Memory B cell (primary cell): ENCODE data around the gene DHX38.

Source experiments
- ATAC-seq: fragments of 150-1000 bp; cut with Tn5 transposase; 2 replicates; pipeline ENCODE4 v1.10.0; 2021; ENCODE audit warnings: low read depth, mild to moderate bottlenecking, moderate library complexity
- DNase-seq, 2 donors: peaks; one replicate each; pipeline ENCODE4 v3.0.0; 2022; ENCODE audit warnings: low spot score in 2 of 2
- H3K27ac Mint-ChIP-seq: one replicate; pipeline ENCODE4 v1.8.0; 2022; ENCODE audit warnings: mild to moderate bottlenecking, moderate library complexity, mixed read lengths
- H3K27me3 Mint-ChIP-seq: one replicate; pipeline ENCODE4 v1.8.0; 2022; ENCODE audit warnings: mixed read lengths
- H3K36me3 Mint-ChIP-seq: one replicate; pipeline ENCODE4 v1.8.0; 2022; ENCODE audit warnings: mild to moderate bottlenecking, mixed read lengths
- H3K4me1 Mint-ChIP-seq: one replicate; pipeline ENCODE4 v1.8.0; 2022; ENCODE audit warnings: mixed read lengths
- H3K4me3 Mint-ChIP-seq: one replicate; pipeline ENCODE4 v1.8.0; 2022; ENCODE audit warnings: mild to moderate bottlenecking, moderate library complexity, mixed read lengths
- H3K9me3 Mint-ChIP-seq: one replicate; pipeline ENCODE4 v1.8.0; 2022; ENCODE audit warnings: mixed read lengths

DHX38 gene

GRCh38 chr16:72122308-72122707, 28.7 kb downstream of the DHX38 start:
- H3K36me3 Mint-ChIP-seq = no peaks in the 10 kb centered on the region
- no peak overlapping the region for H3K4me3 Mint-ChIP-seq
- H3K27me3 Mint-ChIP-seq = no peaks in the 10 kb centered on the region
- H3K9me3 Mint-ChIP-seq = no peaks in the 10 kb centered on the region
- DNase-seq = no peak
- ATAC-seq = no peak
- no peak overlapping the region for H3K27ac Mint-ChIP-seq
- no peaks in the 10 kb centered on the region for H3K4me1 Mint-ChIP-seq

GRCh38 chr16:72122916-72123315, 29.3 kb downstream of the DHX38 start:
- no peaks in the 10 kb centered on the region for H3K27me3 Mint-ChIP-seq
- no peaks in the 10 kb centered on the region for H3K4me1 Mint-ChIP-seq
- H3K27ac Mint-ChIP-seq = no peak overlapping the region
- no peak for DNase-seq
- H3K9me3 Mint-ChIP-seq = no peaks in the 10 kb centered on the region
- no peaks in the 10 kb centered on the region for H3K36me3 Mint-ChIP-seq
- H3K4me3 Mint-ChIP-seq = no peak overlapping the region
- ATAC-seq = no peak

- Mint-ChIP-seq H3K4me3 (no peak overlapping the region), H3K9me3 (no peaks in the 10 kb centered on the region), H3K4me1 (no peaks in the 10 kb centered on the region), H3K27ac (no peak overlapping the region), H3K27me3 (no peaks in the 10 kb centered on the region), H3K36me3 (no peaks in the 10 kb centered on the region)
- DNase-seq (no peak), ATAC-seq (no peak)
Measured at GRCh38 chr16:72123426-72123825, 29.8 kb downstream of the DHX38 start.

GRCh38 chr16:72124148-72124547, 30.5 kb downstream of the DHX38 start:
- no peak for ATAC-seq
- H3K36me3 Mint-ChIP-seq = no peaks in the 10 kb centered on the region
- no peak for DNase-seq
- no peak overlapping the region for H3K4me3 Mint-ChIP-seq
- no peaks in the 10 kb centered on the region for H3K9me3 Mint-ChIP-seq
- H3K27ac Mint-ChIP-seq = no peak overlapping the region
- H3K4me1 Mint-ChIP-seq = no peaks in the 10 kb centered on the region
- H3K27me3 Mint-ChIP-seq = no peaks in the 10 kb centered on the region

DNA sequence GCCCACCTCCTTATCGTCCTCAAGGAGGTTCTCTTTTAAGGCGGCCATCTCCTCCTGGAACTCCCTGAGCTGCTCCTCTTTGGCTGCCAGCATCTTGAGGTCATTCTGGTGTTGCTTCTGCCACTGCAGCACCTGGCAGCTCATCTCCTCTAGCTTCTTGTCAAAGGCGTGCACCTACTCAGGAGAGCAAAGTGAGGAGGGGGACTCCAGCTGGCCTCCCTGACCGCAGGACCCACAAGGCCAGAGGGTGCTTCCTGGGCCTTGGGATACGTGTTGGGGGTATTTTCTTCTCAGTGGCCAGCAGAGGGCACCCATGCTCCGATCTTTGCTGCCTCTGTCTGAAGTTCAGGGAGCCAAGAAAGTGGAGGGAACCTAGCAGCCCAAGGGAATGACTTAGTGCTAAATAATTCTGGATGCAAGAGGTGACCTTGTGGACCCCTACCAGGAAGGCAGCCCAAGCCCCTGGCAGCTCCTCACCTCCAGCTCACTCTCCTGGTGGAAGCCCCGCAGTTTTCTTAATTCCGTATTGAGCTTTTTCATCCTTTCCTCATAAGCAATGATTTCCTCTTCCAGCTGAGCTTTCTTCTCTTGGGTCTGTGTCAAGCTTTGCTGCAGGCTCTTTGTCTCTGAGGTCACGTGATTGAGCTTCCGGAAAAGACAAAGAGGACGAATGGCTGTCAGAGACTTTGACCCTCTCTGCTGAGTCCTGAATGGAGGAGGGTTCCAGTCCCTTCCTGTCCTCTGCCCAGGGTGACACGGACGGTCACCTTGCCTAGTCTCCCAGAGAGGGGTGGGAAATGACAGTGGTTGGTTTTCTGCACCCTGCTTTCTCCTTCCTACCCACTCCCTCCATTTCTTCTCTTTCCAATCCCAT, 31.4 kb downstream of the DHX38 start:
- Mint-ChIP-seq H3K4me3 (no peak overlapping the region), H3K9me3 (no peaks in the 10 kb centered on the region)

DNA sequence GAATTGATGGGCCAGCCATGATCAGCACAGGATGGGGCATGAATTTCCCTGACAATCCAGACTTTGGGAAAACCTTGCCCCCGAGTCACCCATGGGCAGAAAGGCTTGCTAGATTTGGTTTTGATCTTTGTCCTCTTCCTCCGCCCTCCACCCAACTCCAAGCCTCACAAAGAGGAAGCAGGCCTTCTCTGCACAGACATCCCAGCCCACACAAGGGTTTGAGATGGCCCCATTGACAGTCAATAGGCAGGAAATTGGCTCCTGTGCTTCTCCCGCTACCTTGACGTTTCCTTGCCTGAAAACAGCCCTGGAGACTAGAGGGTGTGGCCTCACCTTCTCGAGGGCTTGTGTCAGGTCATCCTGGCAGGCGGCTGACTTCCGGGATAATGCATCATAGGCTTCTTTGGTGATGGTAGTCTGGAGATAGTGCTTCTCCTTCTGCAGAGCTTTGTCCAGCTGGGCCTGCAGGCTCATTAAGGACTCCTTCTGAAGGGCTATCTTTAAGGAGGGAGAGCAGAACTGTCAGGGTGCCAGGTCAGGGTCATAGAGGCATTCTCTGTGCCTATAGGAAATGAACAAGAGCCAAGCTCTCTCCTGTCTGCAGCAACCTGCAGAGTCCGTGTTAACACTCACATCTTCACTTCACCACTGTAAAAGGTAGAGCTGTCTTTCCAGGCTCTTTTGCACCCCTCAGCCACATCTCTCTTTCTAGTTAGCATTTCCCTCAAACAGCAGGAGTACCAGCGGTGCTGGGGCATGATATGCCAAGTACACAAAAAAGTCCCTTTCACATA, 32.2 kb downstream of the DHX38 start:
- no peaks in the 10 kb centered on the region for H3K9me3 Mint-ChIP-seq
- no peak overlapping the region for H3K4me3 Mint-ChIP-seq
- H3K27me3 Mint-ChIP-seq = no peaks in the 10 kb centered on the region
- DNase-seq (no peak), ATAC-seq (no peak)
- no peaks in the 10 kb centered on the region for H3K36me3 Mint-ChIP-seq
- H3K27ac Mint-ChIP-seq = no peak overlapping the region
- no peaks in the 10 kb centered on the region for H3K4me1 Mint-ChIP-seq

More for the DNA sequence above, 31.4 kb downstream of the DHX38 start:
- ATAC-seq (peak; percentile 65), DNase-seq (peak; percentile 59 to 74)
- Mint-ChIP-seq H3K4me1 (no peaks in the 10 kb centered on the region), H3K27ac (no peak overlapping the region), H3K36me3 (no peaks in the 10 kb centered on the region), H3K27me3 (no peaks in the 10 kb centered on the region)

- no peak for DNase-seq
- Mint-ChIP-seq H3K4me3 (no peak overlapping the region), H3K4me1 (no peaks in the 10 kb centered on the region), H3K9me3 (no peaks in the 10 kb centered on the region), H3K27ac (no peak overlapping the region), H3K36me3 (no peaks in the 10 kb centered on the region), H3K27me3 (no peaks in the 10 kb centered on the region)
- no peak for ATAC-seq
Measured at GRCh38 chr16:72126429-72126765, 32.8 kb downstream of the DHX38 start.

- Mint-ChIP-seq H3K9me3 (no peaks in the 10 kb centered on the region), H3K4me1 (no peaks in the 10 kb centered on the region), H3K36me3 (no peaks in the 10 kb centered on the region), H3K27ac (no peak overlapping the region), H3K4me3 (no peak overlapping the region), H3K27me3 (no peaks in the 10 kb centered on the region)
- DNase-seq (no peak), ATAC-seq (no peak)
Measured at GRCh38 chr16:72128701-72129100, 35.1 kb downstream of the DHX38 start.

DNA sequence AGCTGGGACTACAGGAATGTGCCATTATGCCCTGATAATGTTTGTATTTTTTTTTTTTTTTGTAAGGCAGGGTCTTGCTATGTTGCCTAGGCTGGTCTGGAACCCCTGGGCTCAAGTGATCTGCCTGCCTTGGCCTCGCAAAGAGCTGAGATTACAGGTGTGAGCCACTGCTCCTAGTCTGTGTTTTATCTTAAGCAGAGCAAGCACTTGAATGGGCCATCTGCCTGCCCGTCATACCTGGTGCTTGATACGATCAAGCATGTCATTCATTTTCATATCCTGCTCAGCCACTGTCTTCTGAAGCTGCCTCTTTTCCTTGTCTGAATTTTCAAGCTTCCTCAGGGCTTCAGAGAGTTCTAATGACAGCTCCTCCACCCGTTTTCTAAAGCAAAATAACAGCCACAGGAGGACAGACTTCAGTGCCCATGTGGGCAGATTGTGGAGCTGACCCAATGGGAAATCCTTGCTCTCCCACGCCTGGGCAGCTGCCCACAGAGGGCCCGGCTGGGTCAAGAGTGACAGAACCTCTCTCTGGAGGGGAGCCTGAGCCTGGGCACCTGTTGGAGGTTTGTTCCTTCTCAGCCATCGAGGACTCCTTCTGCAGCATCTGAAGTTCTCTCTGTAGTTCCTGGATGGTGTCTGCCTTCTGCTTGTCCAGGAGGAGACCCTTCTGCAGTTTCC, 36.5 kb downstream of the DHX38 start:
- no peaks in the 10 kb centered on the region for H3K27me3 Mint-ChIP-seq
- DNase-seq (no peak), ATAC-seq (no peak)
- no peaks in the 10 kb centered on the region for H3K36me3 Mint-ChIP-seq
- no peak overlapping the region for H3K4me3 Mint-ChIP-seq
- H3K9me3 Mint-ChIP-seq = no peaks in the 10 kb centered on the region
- no peak overlapping the region for H3K27ac Mint-ChIP-seq
- H3K4me1 Mint-ChIP-seq = no peaks in the 10 kb centered on the region

DNA sequence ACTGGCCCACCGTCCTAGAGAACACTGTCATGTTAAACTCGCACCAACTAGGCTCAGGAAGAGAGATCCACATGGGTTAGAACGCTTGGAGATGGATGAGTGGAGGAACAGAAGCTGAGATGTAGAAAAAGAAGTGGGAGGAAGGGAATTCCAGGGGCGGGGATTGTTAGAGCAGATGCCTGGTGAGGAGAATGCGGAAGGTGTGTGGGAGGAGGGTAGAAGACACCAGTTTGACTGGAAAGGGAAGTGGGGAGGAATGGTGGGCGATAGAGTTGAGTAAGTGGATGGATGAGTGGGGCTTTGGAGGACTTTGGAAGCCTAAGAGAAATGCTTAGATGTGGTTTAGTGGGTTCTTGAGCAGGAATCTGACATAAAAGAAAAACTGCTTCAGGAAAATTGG, 37.4 kb downstream of the DHX38 start:
- Mint-ChIP-seq H3K27me3 (no peaks in the 10 kb centered on the region), H3K4me3 (no peak overlapping the region), H3K27ac (no peak overlapping the region), H3K36me3 (no peaks in the 10 kb centered on the region), H3K9me3 (no peaks in the 10 kb centered on the region), H3K4me1 (no peaks in the 10 kb centered on the region)
- ATAC-seq (no peak), DNase-seq (no peak)

GRCh38 chr16:72132726-72133125, 39.1 kb downstream of the DHX38 start:
- H3K36me3 Mint-ChIP-seq = peaks cover 6% of the 10 kb centered on the region
- H3K4me3 Mint-ChIP-seq = no peak overlapping the region
- no peak overlapping the region for H3K27ac Mint-ChIP-seq
- no peaks in the 10 kb centered on the region for H3K4me1 Mint-ChIP-seq
- peaks cover 1% of the 10 kb centered on the region for H3K27me3 Mint-ChIP-seq
- H3K9me3 Mint-ChIP-seq = no peaks in the 10 kb centered on the region
- no peak for ATAC-seq
- no peak for DNase-seq

- Mint-ChIP-seq H3K36me3 (peaks cover 6% of the 10 kb centered on the region), H3K4me1 (no peaks in the 10 kb centered on the region), H3K9me3 (no peaks in the 10 kb centered on the region), H3K27ac (no peak overlapping the region), H3K4me3 (no peak overlapping the region), H3K27me3 (peaks cover 1% of the 10 kb centered on the region)
- DNase-seq (no peak), ATAC-seq (no peak)
Measured at GRCh38 chr16:72134507-72134906, 40.9 kb downstream of the DHX38 start.

DNA sequence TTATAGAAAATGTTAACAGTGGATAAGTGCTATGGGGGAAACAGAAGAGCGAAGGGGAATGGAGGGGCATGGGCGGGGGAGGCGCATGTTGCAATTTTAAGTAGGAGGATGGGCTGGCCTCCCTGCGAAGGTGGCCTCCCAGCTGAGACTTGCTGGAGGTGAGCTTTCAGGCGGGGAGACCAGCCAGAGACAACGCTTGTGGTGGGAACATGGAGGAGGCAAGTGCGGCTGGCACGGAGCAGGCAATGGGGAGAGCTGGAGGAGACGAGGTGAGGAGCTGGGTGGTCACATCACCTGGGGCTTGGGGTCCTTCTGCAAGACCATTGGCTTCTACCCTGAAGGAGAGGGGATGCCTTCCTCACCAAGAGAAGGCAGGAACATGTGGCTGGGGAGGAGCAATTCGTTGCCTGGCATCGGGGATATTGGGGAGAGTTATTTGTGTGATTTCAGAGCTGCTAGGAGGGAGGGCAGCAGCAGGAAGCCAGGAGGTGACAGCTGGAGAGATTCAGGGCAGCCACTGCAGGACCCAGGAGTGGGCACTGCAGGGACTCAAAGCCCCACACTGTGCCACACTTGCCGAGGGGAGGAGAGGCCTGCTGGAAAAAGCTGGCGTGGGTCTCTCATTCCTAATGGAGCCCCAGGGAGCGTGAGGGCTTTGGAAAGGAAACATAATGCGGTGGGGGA, 43.9 kb downstream of the DHX38 start:
- DNase-seq (no peak), ATAC-seq (no peak)

More for the DNA sequence above, 43.9 kb downstream of the DHX38 start:
- Mint-ChIP-seq H3K36me3 (peaks cover 6% of the 10 kb centered on the region), H3K27me3 (peaks cover 1% of the 10 kb centered on the region), H3K9me3 (no peaks in the 10 kb centered on the region), H3K4me1 (no peaks in the 10 kb centered on the region), H3K27ac (no peak overlapping the region), H3K4me3 (no peak overlapping the region)
